K562 (cell line): Measurements from ENCODE around the gene KMT2D. TPM values are rescaled to one million over a fixed set of nuclear protein-coding genes. Genes with fewer than 3 reads are reported as not detected.
A peak's percentile ranks its signal among the peaks of the same experiment; 100 is the strongest.

Source experiments
- CBX3 ChIP-seq, 2 experiments: IDR thresholded peaks; 1 replicate in 1 of 2; 2 replicates in 1 of 2; pipeline ENCODE4 v1.6.1; 2012; ENCODE audit warnings: inconsistent platforms in 2 of 2, low read length in 2 of 2, borderline replicate concordance in 1 of 2, control low read depth in 1 of 2
- GATA2 ChIP-seq: sonication (generic); formaldehyde crosslinking; IDR thresholded peaks from 2 replicates; pipeline ENCODE4 v1.4.0; 2020; ENCODE audit warnings: mild to moderate bottlenecking, missing genetic modification reagents
- ID3 ChIP-seq, 2 experiments: fragments of 250-450 bp in 1 of 2; fragments of 450-650 bp in 1 of 2; sonication (Bioruptor Pico) in 1 of 2; IDR thresholded peaks; 2 replicates each; pipeline versions ENCODE4 v1.6.1 to v1.8.0; 2016 to 2021; ENCODE audit warnings: mild to moderate bottlenecking in 2 of 2, moderate library complexity in 2 of 2, missing compliant biosample characterization in 1 of 2, missing genetic modification characterization in 1 of 2
- KDM2B ChIP-seq: fragments of 250-450 bp; sonication (Bioruptor Pico); IDR thresholded peaks from 2 replicates; pipeline ENCODE4 v1.8.0; 2021; ENCODE audit warnings: mild to moderate bottlenecking, moderate library complexity
- MAZ ChIP-seq, 2 experiments: fragments of 450-650 bp in 1 of 2; sonication (generic) in 1 of 2; formaldehyde crosslinking; IDR thresholded peaks in 1 of 2; conservative IDR thresholded peaks in 1 of 2; 2 replicates each; pipeline versions ENCODE4 v1.4.0 to v1.5.0; 2020; ENCODE audit warnings: mild to moderate bottlenecking in 1 of 2, missing genetic modification reagents in 1 of 2
- POLR2A ChIP-seq: fragments of 450-650 bp; conservative IDR thresholded peaks from 2 replicates; pipeline ENCODE4 v1.6.1; 2016
- POLR3A ChIP-seq: IDR thresholded peaks from 2 replicates; pipeline ENCODE4 v1.6.1; 2011; ENCODE audit warnings: borderline replicate concordance, mild to moderate bottlenecking, moderate library complexity; ENCODE audit not compliant: insufficient read length, insufficient read depth; ENCODE audit errors: extremely low read depth
- PTRF ChIP-seq: fragments of 450-650 bp; IDR thresholded peaks from 2 replicates; pipeline ENCODE4 v1.6.1; 2016; ENCODE audit warnings: mild to moderate bottlenecking, missing genetic modification characterization, missing compliant biosample characterization
- REST ChIP-seq, 2 experiments: fragments of 450-650 bp; formaldehyde crosslinking in 1 of 2; IDR thresholded peaks; 2 replicates each; pipeline versions ENCODE4 v1.4.0 to v1.6.1; 2014 to 2020; ENCODE audit warnings: mild to moderate bottlenecking in 2 of 2, borderline replicate concordance in 1 of 2, low read depth in 1 of 2
- SMAD4 ChIP-seq: fragments of 250-450 bp; sonication (Bioruptor Pico); conservative IDR thresholded peaks from 2 replicates; pipeline ENCODE4 v1.8.0; 2021; ENCODE audit warnings: inconsistent platforms, mild to moderate bottlenecking, moderate library complexity
- ZMIZ1 ChIP-seq, 2 experiments: fragments of 150-350 bp in 1 of 2; IDR thresholded peaks; 2 replicates each; pipeline ENCODE4 v1.6.1; 2012 to 2016; ENCODE audit warnings: low read depth in 2 of 2, low read length in 2 of 2, mild to moderate bottlenecking in 1 of 2, moderate library complexity in 1 of 2
- polyA plus RNA-seq, 8 experiments: library from polyadenylated mRNA; depleted of rRNA in 4 of 8; stranded (reverse) in 5 of 8; unstranded in 3 of 8; fragments of >200 nt; fragmentation: Nextera tagmentation in 2 of 8; fragmentation: Illumina TruSeq in 1 of 8; extraction: Ambion mirVana in 2 of 8; extraction: Trizol in 1 of 8; gene quantifications; 2 replicates each; pipeline versions ENCODE4 v1.2.1 to v1.2.3, GENCODE V29; 2011 to 2014; ENCODE audit warnings: inconsistent platforms in 1 of 8, missing spikeins in 1 of 8
- total RNA-seq, 7 experiments: library from RNA; depleted of rRNA in 6 of 7; stranded (reverse); fragments of >200 nt in 6 of 7; fragmentation: Illumina TruSeq in 2 of 7; extraction: Trizol in 2 of 7; gene quantifications; 2 replicates each; pipeline versions ENCODE4 v1.2.1 to v1.2.3, GENCODE V29; 2011 to 2021; ENCODE audit warnings: low replicate concordance in 1 of 7

The KMT2D gene
- total and polyA plus RNA-seq, 9 of the 15 experiments (the other 6 are each of a cell fraction or from before 2014, with no cell fraction given): 0.22 to 93.7 (median 13.7) TPM

DNA sequence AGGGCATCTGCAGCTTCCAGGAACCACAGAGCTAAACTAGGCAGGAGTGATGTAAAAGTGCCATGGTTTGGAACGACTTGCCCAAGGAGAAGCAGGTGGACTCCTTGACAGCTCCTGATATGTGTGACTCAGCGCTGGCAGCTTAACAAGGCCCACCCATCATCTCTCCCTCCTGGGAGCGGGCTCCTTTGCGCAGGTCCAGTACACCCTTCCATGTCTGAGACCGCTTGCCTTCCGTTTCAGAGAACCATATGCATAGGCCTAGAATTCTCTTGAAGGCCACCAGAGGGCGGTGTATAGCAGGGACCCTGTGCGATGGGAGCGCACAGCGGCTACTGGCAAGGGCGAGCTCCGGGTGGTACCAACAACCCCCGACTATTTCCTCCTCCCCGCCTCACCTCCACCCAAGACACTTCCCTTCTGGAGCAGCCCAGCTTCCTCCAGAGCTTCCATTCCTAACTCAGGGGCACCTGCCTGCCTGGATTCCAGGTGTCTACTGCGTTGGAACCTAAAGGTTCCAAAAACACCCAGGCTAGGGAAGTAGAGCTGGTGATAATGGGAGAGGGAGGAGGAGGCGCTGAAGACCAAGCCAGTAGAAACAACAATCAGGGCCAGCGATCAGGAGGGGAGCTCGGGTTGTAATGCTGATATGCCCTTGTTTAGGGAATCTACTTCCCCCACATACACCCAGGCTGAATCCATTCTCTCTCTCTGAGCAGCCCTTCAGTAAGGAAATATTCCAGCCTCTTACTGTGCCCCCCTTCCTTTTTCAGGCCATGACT, 27.7 kb upstream of the KMT2D start (continued):
- TF ChIP-seq REST (IDR thresholded peaks at IDR 0.05; ENCODE audit: borderline replicate concordance) (peak; percentile 86), REST (CRISPR knock-in tag; IDR thresholded peaks at IDR 0.05; ENCODE audit: low read depth) (peak; percentile 32; the same call in 1 of the 2 replicates), PTRF (tag) (no peak), GATA2 (CRISPR knock-in tag) (peak; percentile 30; the same call in 1 of the 2 replicates), POLR3A (no peak), ZMIZ1 (IDR thresholded peaks at IDR 0.05; ENCODE audit: low read depth in 2 of 2, low read length in 2 of 2) (peak in 1 of 2 experiments; percentile 72; a peak in 1 of 4 replicates), KDM2B (peak; percentile 44; the same call in 1 of the 2 replicates), POLR2A (no peak; the same call in 1 of the 2 replicates), ID3 (CRISPR knock-in tag; IDR thresholded peaks at IDR 0.05) (no peak), ID3 (tag; IDR thresholded peaks at IDR 0.05) (no peak), MAZ (CRISPR knock-in tag; conservative IDR thresholded peaks at IDR 0.05 in 1 of 2, IDR thresholded peaks at IDR 0.05 in 1 of 2) (peak; percentile 71 to 73), SMAD4 (CRISPR knock-in tag) (0 out of 2 replicates have a peak, but pooled peaks have one; percentile 19), CBX3 (IDR thresholded peaks at IDR 0.05; ENCODE audit: borderline replicate concordance in 1 of 2, low read length in 2 of 2) (0 out of 3 replicates have a peak, but pooled peaks of 1 of the 2 experiments have one; percentile 44)
